Sigmoid colon (tissue), 3 donors: ENCODE measurements around the gene CSRP2.

ENCODE experiments used
- CTCF ChIP-seq, 4 experiments: fragments of 450-650 bp in 3 of 4; fragments of 200-600 bp in 1 of 4; IDR thresholded peaks; one replicate each; pipeline ENCODE4 v1.5.1; 2016 to 2019; ENCODE audit warnings: antibody characterized with exemption in 4 of 4, mild to moderate bottlenecking in 3 of 4, moderate library complexity in 2 of 4
- POLR2A ChIP-seq, 2 donors: fragments of 450-650 bp; IDR thresholded peaks; one replicate each; pipeline ENCODE4 v1.6.1; 2016; ENCODE audit warnings: antibody characterized with exemption in 2 of 2, mild to moderate bottlenecking in 2 of 2, moderate library complexity in 2 of 2

- TF ChIP-seq CTCF (IDR thresholded peaks at IDR 0.05) (no peak), POLR2A (IDR thresholded peaks at IDR 0.05) (no peak)
These were observed 40.8 kb upstream of the CSRP2 start for GRCh38 chr12:76919383-76920171.
